Measurements from ENCODE around the gene AHDC1.
"Not testable (repeated sequence)": the region's sequence is repeated elsewhere in the genome, so short reads cannot be mapped to it uniquely, and the experiment has no call there.

Gene AHDC1

DNA sequence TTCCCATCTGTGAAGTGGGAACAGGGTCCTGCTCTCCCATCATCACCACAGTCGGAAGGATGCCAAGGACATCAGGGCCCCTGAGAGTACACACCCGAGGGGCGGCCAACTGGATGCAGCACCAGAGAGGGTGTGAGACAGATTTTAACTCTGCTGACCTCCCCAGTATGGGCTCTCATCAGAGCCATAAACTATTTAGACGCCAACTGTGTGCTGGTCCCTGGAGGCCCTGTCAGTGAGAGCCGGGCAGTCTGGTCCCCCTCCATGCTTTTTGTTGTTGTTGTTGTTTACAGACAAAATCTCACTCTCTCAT is 29.3 kb upstream of the AHDC1 start:
- DNase-seq (ENCODE audit: low spot score): no peak
- TF ChIP-seq CTCF (IDR thresholded peaks at IDR 0.05): no peak
- H3K4me3 ChIP-seq: peak overlapping the region; percentile 68
- peak overlapping the region in 1 of 2 donors; percentile 84 for H3K27ac ChIP-seq

GRCh38 chr1:27632387-27633297 is 28.7 kb upstream of the AHDC1 start:
- Histone ChIP-seq H3K4me3 (peak overlapping the region; percentile 68), H3K27ac (peak overlapping the region in 1 of 2 donors; percentile 84)
- DNase-seq (ENCODE audit: low spot score): no peak
- TF ChIP-seq CTCF (IDR thresholded peaks at IDR 0.05): no peak

DNA sequence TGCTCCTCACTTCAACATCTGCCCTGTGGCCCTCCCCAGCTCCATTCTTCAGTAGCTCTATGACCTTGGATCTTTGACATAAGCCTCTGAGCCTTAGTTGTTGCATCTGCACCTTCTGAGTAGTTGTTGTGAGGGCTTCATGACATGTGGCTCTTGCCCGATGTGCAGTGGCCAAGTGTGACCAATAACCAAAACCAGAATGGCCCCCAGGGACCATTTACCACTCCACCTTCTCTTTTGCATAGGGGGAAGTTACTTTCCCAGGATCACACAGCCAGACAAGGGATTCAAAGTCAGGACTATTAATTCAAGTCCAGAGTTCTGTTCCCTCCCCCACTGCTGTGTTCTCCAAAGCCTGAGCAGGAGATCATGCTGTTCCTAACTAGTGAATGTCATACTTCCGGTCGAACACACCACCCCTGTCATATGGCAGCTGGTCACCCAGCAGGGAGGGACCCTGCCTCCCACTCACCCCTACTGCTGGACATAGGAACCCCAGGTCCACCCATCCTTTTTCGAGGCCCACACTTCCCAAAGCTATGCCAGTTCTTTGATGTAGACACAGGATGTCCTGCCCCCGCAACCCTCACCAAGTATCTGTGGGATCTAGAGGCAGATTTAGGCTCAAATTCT is 27.0 kb upstream of the AHDC1 start:
- Histone ChIP-seq H3K4me3 (no peak overlapping the region), H3K27ac (peak overlapping the region in 1 of 2 donors; percentile 84)
- TF ChIP-seq CTCF (IDR thresholded peaks at IDR 0.05): no peak
- no peak for DNase-seq (ENCODE audit: low spot score)

DNA sequence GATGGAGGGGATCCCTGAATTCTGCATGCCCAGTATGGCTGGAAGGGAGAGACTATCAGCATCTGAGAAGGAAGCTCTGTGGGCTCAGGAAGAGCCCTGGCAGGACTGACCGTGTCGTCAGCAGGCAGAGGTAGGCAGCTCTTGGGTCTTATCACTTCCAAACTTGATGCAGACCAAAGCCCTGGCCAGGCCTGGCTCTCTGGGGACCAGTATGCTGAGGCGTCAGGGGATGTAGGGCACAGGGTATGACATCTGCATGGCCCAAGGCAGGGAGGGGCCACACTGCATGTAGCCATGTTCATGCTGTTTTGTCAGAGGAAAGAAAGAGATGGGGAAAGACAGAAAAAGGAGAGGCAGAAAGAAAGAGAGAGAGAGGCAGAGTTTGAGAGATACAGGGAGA is 24.8 kb upstream of the AHDC1 start:
- no peak for DNase-seq (ENCODE audit: low spot score)
- Histone ChIP-seq H3K4me3 (no peak overlapping the region), H3K27ac (no peak overlapping the region)
- no peak for TF ChIP-seq CTCF (IDR thresholded peaks at IDR 0.05)

- not testable (repeated sequence) for DNase-seq (ENCODE audit: low spot score); H3K4me3 ChIP-seq; H3K27ac ChIP-seq
Measured at GRCh38 chr1:27627733-27628132, 23.8 kb upstream of the AHDC1 start.

- H3K4me3 ChIP-seq: no peak overlapping the region
- H3K27ac ChIP-seq: no peak overlapping the region
- TF ChIP-seq CTCF (IDR thresholded peaks at IDR 0.05): no peak
- no peak for DNase-seq (ENCODE audit: low spot score)
Measured at GRCh38 chr1:27627061-27627460, 23.1 kb upstream of the AHDC1 start.

- Histone ChIP-seq H3K27ac (peak overlapping the region in 1 of 2 donors; percentile 61), H3K4me3 (no peak overlapping the region)
- no peak for DNase-seq (ENCODE audit: low spot score)
- TF ChIP-seq CTCF (IDR thresholded peaks at IDR 0.05): no peak
Measured at GRCh38 chr1:27626031-27626935, 22.3 kb upstream of the AHDC1 start.
